HG03025 (cell line): ENCODE measurements around the gene UGT3A2.
"Not testable (repeated sequence)": the region's sequence is repeated elsewhere in the genome, so short reads cannot be mapped to it uniquely, and the experiment has no call there.

ENCODE experiments used
- ATAC-seq: cut with Tn5 transposase; IDR thresholded peaks from one replicate; pipeline ENCODE4 v1.9.1; 2021; ENCODE audit warnings: mild to moderate bottlenecking, moderate library complexity; ENCODE audit not compliant: unreplicated experiment, low FRiP score

The UGT3A2 gene

DNA sequence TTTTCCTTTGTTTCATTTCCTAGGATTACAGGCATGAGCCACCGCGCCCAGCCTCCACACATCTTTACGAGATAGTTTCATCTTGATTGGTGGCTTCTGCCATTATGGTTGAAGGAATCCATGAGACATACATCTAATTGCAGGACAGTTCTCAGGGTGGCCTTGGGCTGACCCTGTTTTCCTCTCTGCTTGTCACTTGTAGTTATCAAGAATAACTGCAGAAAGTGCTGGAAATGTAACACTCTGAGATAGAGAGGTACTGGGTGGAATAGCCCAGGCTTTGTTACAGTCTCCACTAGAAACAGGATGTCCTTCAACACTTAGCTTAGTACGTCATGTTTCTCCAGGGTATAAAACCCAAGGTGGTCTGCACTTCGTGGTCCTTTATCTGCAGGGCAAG lies 10.7 kb downstream of the UGT3A2 start:
- no peak for ATAC-seq

DNA sequence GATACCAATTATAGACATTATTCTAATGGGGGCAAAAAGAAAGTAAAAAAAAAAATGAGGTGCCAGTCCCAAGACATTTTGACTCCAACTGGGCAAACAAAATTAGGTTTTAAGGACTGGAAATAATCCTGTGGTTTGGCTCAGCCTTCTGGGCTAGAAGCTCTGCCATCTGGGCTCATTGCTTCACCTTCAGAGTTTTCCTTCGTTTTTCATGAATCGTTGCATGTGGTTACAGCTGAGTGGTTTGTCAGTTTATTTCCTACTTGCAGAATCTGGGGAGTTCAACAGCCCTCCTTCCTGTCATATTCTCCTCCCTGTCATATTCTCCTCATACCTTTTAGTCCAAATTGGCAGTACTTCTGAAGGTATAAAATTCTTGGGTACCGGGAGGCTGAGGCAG lies 12.0 kb downstream of the UGT3A2 start:
- no peak for ATAC-seq

DNA sequence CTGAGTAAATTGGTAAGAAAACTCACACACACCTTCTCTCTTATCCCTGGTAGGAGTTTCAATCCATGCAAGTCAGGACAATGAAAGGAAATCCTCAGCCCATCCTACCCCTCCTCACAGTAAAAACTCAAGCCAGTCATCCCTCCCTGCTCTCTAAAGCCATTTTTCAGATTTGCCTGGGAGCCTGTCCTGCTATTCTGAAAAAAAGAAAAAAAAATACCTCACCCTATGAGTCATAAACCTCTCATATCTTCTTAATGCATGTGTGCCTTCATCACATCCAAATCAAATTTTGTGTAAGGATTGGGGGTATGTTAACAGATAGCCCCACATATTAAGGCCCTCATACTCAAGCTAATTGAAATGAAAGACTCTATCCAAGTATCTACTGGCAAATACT lies 14.1 kb downstream of the UGT3A2 start:
- ATAC-seq = no peak

DNA sequence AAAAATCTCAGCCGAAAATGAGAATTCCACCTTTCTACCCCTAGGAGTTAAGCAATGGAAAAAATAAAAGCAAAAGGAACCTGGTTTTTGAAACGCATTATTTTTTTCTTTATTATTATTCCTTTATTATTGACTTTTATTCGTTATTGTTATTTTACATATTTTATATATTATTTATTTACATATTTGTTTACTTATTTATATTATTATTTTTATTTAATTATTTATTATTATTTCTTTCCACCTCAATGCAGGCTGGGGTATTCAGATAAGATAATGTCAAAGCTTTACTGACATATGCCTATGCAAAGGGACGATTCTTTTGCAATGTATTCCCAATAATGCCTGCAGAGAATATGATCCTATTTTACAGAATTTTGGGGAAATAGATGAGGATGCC lies 16.7 kb downstream of the UGT3A2 start:
- no peak for ATAC-seq

DNA sequence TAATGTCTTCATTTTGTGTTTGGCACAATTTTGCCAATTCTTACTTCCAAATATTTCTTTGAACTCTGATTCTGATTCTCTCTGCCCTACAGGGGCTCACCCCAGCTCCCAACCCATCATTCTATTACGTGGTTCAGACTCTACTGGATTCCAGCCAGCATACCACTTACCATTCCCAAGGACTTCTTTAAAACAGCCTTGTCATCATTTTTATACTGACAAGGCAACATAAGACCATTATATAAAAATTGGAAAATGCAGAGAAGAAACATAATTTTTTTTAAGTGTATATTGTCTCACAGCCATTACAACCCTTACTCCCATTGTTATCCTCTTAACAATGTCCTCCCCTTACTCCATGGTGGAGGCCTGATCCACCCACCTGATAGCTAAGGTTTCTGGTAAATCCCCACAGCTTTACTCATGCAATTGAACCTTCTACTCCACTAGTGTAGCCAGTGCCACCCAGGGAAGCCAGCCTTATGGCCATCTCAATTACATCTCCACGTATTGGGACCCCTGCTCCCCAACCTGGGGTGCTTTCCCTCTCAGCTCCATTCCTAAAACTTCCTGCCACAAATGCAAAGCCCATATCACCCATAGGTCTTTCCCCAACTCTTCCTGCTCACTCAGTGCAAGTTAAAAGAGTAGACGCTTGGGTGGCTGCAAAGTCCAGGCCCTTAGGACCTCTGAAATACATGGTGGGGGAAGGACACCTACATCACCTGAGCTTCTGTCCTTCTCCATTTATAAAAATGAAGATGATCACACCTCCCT lies 19.1 kb downstream of the UGT3A2 start:
- no peak for ATAC-seq

DNA sequence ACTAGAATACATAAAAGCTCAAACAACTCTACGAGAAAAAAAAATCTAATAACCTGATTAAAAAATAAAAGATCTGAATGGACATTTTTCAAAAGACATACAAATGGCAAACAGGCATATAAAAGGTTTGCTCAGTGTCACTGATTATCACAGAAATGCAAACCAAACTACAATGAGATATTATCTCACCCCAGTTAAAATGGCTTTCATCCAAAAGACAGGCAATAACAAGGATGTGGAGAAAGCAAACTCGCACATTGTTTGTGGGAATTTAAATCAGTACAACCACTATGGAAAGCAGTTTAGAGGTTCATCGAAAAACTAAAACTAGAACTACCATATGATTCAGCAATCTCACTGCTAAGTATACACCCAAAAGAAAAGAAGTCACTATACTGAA lies 20.8 kb downstream of the UGT3A2 start:
- no peak for ATAC-seq

DNA sequence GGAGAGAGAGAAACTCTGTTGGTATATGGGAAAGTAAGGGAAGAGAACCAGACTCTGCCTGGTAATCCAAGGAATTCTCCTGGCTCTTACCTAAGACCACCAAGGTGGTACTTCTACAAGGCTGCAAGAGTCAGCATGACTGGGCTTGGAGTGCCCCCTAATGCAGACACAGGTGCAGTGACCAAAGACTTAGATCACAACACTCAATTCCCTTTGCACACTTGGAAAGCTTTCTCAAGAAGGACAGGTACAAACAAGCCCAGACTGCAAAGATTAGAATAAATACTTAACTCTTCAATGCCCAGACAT lies 25.2 kb downstream of the UGT3A2 start:
- ATAC-seq = no peak

DNA sequence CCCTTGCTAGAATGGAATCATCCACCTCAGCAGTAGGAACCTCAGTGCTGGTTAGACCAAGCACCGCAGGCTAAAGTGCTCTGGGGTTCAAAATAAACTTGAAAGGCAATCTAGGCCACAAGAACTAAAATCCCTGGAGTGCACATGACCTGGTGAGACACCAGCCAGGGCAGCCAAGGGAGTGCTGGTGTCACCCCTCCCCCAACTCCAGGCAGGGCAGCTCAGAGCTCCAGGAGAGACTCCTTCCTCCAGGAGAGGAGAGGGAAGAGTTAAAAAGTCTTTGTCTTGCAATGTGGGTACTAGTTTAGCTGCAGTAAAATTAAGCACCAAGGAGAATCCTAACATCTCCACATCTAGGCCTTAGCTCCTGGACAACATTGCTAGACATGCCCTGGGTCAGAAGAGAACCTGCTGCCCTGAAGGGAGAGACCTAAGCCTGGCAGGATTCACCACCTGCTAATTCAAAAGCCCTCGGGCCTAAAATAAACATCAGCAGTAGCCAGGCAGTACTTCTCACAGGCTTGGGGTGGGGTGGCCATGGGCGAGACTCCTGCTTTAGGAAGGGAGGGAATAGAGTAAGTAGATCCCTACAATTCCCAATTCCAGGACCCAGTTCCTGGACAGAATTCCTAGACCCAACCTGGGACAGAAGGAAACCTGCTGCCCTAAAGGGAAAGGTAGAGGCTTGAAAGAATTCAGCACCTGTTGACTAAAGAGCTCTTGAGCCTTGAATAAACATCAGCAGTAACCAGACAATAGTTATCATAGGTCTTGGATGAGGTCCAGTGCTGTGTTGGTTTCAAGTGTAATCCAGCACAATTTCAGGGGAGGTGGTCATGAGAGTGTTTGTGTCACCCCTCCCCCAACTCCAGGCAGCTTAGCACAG lies 25.8 kb downstream of the UGT3A2 start:
- ATAC-seq = no peak

DNA sequence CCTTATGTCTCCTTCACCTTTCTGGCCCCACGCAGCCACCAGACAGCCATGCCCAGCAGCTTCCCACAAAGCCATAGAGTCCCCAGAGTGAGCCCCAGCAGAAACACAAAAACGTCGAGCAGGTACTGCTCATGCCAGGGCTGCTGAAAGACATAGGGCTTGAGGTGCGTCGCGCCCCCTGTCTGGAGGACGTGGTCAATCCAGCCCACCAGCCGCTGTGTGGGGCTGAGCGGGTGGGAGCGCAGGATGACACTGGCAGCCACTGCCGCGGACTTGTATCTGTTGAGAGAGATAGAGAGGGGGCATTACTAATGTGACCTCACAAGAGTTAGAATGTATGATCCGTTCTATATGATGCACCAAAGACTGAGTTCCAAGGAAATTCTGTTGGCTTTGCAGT lies 31.0 kb downstream of the UGT3A2 start:
- no peak for ATAC-seq

DNA sequence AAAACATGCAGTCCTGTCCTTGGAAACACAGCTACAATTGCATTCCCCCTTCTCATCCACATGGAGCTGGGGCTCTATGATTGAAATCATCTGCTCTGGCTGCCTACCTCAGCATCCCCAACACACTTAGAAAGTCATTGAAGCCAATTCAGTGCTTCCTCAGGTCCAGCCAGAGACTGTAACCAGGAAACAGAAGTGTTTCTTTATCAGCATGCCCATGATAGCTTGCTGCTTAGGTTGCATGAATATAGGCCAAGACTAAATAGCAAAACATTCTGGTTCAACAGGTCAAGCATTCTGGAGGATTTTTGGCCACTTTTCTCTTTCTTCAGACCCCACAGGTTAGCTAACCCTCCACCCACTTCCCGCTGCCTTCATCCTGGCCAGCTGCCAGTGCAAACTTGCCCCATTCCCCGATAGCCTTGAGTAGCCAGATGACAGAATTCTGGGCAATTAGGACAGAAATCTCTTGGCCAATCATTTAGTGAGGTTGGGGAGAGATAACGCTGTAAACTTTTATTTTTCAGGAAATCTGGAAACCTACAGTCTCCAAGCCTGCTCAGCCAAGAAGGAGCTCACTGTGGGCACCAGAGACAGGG lies 32.0 kb downstream of the UGT3A2 start:
- not testable (repeated sequence) for ATAC-seq

DNA sequence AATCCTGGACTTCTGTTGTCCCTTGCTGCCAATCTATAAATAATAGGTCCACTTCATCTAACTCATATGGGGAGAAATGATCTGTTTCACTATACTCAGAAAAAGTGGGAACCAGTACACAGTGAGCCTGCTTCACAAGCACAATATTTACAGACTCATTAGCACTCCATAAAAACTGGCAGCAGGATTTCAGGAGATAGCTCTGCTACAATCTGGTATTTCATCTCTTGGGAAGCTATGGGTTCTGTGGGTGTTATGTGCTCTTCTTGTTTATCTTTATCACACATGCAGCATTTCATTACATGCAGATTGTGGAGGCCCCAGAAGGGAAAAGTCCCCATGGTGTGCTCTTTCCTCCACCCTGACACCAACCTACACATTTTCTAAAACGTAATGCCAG lies 33.2 kb downstream of the UGT3A2 start:
- no peak for ATAC-seq

DNA sequence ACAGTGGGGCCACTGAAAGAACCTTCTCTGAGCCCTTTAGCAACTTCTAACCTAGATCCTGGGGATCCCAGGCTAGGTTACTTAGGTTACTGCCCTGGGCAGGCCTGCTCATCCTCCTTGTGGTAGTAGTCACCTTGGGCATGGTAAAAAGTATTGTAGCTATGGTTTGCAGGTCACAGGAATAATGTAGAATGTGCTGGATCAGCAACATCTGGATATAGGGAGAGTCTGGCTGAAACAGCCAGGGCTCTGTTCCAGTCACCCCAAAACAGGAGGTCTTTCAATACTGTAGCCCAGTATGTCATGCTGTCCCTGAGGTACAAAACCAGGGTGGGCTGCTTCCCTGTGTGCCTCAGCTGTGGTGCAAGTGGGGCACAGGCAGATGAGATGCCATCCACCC lies 33.6 kb downstream of the UGT3A2 start:
- ATAC-seq = no peak

DNA sequence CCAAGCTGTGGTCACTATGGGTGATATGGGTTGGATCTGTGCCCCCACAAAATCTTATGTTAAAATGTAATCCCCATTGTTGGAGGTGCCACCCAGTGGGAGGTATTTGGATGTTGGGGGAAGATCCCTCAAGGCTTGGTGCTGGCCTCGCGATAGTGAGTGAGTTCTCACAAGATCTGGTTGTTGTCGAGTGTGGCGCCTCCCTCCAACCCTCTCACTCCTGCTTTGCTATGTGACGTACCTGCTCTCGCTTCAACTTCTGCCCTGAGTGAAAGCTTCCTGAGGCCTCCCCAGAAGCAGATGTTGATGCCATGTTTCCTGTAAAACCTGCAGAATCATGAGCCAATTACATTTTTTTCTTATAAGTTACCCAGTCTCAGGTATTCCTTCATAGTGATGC lies 35.5 kb downstream of the UGT3A2 start:
- ATAC-seq = no peak

DNA sequence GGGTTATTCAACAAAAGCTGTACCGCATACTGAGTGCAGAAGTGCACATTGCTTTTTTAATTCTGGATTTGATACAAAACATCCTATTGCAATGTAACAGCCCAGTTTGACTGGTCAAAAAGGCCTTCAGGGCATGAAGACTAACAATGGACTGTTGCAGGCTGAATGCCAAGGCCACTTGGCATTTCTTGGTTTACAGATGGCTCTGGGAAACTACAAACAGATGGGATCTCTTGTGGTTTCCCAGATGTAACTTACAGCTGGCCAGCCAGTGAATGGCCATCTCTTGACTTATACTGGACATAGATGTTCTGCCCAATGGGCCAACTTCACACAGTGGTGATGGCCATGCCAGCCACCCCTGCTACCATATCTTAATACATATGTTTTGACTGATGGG lies 36.8 kb downstream of the UGT3A2 start:
- ATAC-seq = no peak

DNA sequence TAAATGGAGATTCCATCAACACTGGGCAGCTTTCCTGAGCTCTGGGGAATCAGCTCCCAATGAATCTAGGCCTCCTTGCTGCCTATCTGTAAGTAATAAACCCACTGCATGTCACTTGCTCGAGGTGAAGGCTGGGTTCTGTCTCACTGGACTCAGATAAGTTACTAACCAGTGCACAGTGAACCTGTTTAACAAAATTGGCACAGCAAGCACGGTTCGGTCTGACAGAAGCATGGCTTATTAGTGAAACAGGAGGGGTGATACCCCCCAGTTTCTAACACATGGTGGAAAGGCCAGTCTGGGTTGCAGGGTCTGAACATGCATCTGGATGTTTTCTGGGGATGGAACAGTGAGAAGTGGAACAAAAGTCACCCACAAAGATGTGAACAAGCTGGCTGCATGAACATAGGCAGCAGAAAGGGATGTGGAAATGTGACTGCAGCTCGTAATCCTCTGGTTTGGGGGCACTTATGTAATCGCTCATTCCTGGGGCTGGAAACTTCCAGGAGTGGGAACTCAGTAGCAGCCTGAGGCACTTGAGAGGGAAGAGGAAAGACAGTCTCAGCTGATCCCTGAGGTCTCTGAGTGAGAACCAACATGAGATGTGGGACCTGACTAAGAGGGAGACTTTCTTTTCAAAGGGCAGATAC lies 37.7 kb downstream of the UGT3A2 start:
- no peak for ATAC-seq

DNA sequence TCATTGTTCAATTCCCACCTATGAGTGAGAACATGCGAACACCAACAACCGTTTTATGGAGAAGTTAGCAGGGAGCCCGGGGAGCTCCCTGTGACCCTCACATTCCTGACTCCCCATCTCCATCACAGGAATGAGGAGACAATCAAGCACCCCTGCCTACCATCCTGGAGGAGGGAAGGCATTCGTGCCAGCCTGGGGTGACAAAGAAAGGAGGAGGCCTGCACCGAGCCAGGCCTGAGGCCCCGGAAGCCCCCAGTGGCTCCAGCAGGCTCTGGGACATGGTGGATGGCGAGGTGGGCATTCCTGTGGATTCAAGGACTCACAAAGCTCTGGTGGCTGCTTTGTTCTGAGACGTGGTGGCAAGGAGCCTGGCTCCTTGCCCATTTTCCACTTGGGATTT lies 39.0 kb downstream of the UGT3A2 start:
- no peak for ATAC-seq

DNA sequence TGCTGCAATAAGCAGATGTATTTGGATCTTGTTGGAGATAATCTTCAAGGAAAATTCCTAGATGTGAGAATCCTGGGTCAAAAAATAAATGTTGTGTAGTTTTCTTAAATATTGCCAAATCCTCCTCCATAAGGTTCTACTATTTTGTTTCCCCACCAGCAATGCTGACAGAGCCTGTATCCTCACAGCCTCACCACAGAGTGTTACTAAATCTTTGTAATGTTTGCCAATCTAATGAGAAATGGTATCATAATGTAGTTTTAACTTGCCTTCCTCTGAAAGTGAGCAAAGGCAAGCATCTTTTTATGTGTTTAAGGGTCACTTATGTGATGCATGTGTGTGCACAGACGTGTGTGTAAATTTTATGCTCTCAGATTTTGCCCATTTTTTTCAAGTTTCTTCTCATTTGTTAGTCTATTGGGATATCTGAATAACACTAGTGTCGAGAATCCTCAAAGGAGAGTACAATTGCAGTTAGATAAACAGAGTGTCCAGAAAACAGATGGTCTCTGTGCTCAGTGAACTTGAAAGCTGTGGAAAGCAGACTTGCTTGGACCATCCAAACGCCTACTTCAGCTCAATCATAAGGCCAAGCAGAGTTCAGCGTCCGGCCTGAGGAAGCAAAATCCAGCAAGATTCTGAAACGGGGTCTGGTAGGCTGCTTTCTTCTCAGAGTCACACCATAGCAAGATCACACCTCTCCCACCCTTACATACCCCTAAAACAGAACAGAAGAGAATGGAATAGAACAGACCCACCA lies 39.8 kb downstream of the UGT3A2 start:
- no peak for ATAC-seq

DNA sequence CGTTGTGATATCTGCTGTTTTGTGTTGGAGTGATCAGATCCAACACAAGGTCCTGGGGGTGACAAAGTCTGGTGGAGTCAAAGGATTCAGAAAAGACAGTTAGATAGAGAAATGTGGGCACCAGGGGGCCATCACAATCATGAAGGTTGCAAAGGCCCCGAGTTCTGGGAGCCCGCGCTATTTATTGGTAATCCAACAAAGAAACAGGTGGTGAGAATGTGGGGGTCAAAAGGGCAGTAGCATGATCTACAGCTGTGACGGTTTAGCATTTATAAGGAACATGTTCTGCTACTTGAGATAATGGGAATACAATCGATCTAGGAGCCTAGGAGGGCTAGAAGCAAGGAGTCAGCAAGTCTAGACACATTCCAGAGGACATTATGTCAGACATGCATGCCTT lies 44.4 kb downstream of the UGT3A2 start:
- ATAC-seq = not testable (repeated sequence)

DNA sequence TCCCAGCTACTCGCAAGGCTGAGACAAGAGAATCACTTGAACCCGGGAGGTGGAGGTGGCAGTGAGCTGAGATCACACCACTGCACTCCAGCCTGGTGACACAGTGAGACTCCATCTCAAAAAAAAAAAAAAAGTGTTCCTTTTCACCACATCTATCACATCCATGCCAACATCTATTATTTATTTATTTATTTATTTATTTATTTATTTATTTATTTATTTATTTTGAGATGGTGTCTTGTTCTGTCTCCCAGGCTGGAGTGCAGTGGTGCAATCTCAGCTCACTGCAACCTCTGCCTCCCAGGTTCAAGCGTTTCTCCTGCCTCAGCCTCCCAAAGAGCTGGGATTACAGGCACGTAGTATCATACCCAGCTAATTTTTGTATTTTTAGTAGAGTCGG lies 47.1 kb downstream of the UGT3A2 start:
- not testable (repeated sequence) for ATAC-seq

DNA sequence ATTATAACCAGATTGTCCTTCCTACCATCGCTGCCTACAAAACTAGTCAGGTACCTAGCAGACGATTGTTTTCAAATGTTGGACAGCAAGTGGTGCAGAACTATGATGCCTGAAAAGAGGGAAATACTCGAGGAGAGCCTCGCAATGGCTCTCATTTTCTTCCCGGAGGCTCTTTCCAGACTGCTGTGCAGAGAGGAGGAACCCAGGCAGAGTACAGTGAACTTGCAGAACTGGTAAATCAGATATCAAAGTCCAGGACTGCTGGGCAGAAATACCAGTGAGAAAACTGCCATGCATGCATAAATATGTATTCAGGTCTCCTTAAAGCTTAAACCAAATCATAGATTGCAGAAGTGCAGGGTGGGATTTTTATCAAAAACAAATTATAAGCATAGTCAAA lies 49.1 kb downstream of the UGT3A2 start:
- no peak for ATAC-seq
